Measurements from ENCODE around the gene IQCE. TPM values are rescaled to one million over a fixed set of nuclear protein-coding genes. Genes with fewer than 3 reads are reported as not detected.

The IQCE gene
- total and polyA plus RNA-seq, 2 experiments from 2014 or later, result 14.7 to 14.9 TPM

- no peaks in the 10 kb centered on the region for H3K36me3 ChIP-seq (ENCODE audit: low read depth)
- no peaks in the 10 kb centered on the region for H3K9me2 ChIP-seq (ENCODE audit: insufficient read depth)
- H3K4me1 ChIP-seq (ENCODE audit: insufficient read depth), result no peaks in the 10 kb centered on the region
- no peak overlapping the region for H3K9ac ChIP-seq
- H3K4me2 ChIP-seq (ENCODE audit: unreplicated experiment), result no peak overlapping the region
- no peaks in the 10 kb centered on the region for H3K27me3 ChIP-seq (replicated peaks; ENCODE audit: insufficient read depth)
- TF ChIP-seq EZH2 (IDR thresholded peaks at IDR 0.05; ENCODE audit: insufficient read depth, poor library complexity, severe bottlenecking), result no peak
- no peak for TF ChIP-seq EZH2phosphoT487 (IDR thresholded peaks at IDR 0.05; ENCODE audit: insufficient read depth, low read depth)
- H3K79me2 ChIP-seq (ENCODE audit: insufficient read depth), result no peaks in the 10 kb centered on the region
- in situ Hi-C loops (cut with MboI), result no loop called here
- H3K4me3 ChIP-seq, result no peak overlapping the region
- 67 to 71% methylated on average over 22 to 30 of the region's 30 CpGs for WGBS, 2 experiments (ENCODE audit: low coverage in 1 of 2, low lambda C conversion rate in 2 of 2, missing lambda C conversion rate in 2 of 2)
- no peak overlapping the region for H2AFZ ChIP-seq
- no peaks in the 10 kb centered on the region for H3K9me3 ChIP-seq (ENCODE audit: low read depth)
- no peaks in the 10 kb centered on the region for H3F3A ChIP-seq (ENCODE audit: insufficient read depth)
- no peak for DNase-seq
- no peak overlapping the region for H3K27ac ChIP-seq
- H4K20me1 ChIP-seq (ENCODE audit: insufficient read depth), result no peaks in the 10 kb centered on the region
Observed at GRCh38 chr7:2663121-2663886, 104.5 kb downstream of the IQCE start.

GRCh38 chr7:2663960-2664359 is 105.2 kb downstream of the IQCE start:
- DNase-seq, result no peak
- Histone ChIP-seq H3K79me2 (ENCODE audit: insufficient read depth) (no peaks in the 10 kb centered on the region), H3K9ac (no peak overlapping the region), H2AFZ (no peak overlapping the region), H3F3A (ENCODE audit: insufficient read depth) (no peaks in the 10 kb centered on the region), H3K9me2 (ENCODE audit: insufficient read depth) (no peaks in the 10 kb centered on the region), H3K9me3 (ENCODE audit: low read depth) (no peaks in the 10 kb centered on the region), H3K4me3 (no peak overlapping the region), H3K4me1 (ENCODE audit: insufficient read depth) (no peaks in the 10 kb centered on the region), H3K27ac (no peak overlapping the region), H3K36me3 (ENCODE audit: low read depth) (no peaks in the 10 kb centered on the region), H3K27me3 (replicated peaks; ENCODE audit: insufficient read depth) (no peaks in the 10 kb centered on the region), H4K20me1 (ENCODE audit: insufficient read depth) (no peaks in the 10 kb centered on the region), H3K4me2 (ENCODE audit: unreplicated experiment) (no peak overlapping the region)
- WGBS, 2 experiments (ENCODE audit: low coverage in 1 of 2, low lambda C conversion rate in 2 of 2, missing lambda C conversion rate in 2 of 2), result 58 to 64% methylated on average over 4 of the region's 4 CpGs
- no peak for TF ChIP-seq EZH2phosphoT487 (IDR thresholded peaks at IDR 0.05; ENCODE audit: insufficient read depth, low read depth)
- no peak for TF ChIP-seq EZH2 (IDR thresholded peaks at IDR 0.05; ENCODE audit: insufficient read depth, poor library complexity, severe bottlenecking)
- in situ Hi-C loops (cut with MboI), result no loop called here

Small RNA genes within 50 kb of the gene (microRNA-seq; reads per million reads assigned to microRNA genes)
- gene MIR4648 (ENCODE audit: borderline number of aligned reads), result not detected

Small RNA genes within 50 kb of the gene (small RNA-seq; reads per million reads assigned to genes)
- gene MIR4648 (ENCODE audit: low read depth, low replicate concordance), result not detected

Other genes starting within 250 kb of the IQCE start
- 13.1 and 23.8 TPM in 2 replicates for gene SNX8, start 244.5 kb upstream of the IQCE start, total RNA-seq (2014; rRNA removed; shearing (Covaris generic))
- gene SNX8, start 244.5 kb upstream of the IQCE start, polyA plus RNA-seq (2016; fragmentation: Nextera tagmentation; extraction: Ambion mirVana), result 36.8 and 44.4 TPM in 2 replicates
- gene EIF3B, start 204.2 kb upstream of the IQCE start, total RNA-seq (2014; rRNA removed; shearing (Covaris generic)), result 180 and 212 TPM in 2 replicates
- gene EIF3B, start 204.2 kb upstream of the IQCE start, polyA plus RNA-seq (2016; fragmentation: Nextera tagmentation; extraction: Ambion mirVana), result 79.5 and 82.5 TPM in 2 replicates
- gene CHST12, start 155.4 kb upstream of the IQCE start, total RNA-seq (2014; rRNA removed; shearing (Covaris generic)), result 9.0 and 10.6 TPM in 2 replicates
- gene CHST12, start 155.4 kb upstream of the IQCE start, polyA plus RNA-seq (2016; fragmentation: Nextera tagmentation; extraction: Ambion mirVana), result 33.7 and 36.8 TPM in 2 replicates
- gene GRIFIN, start 82.6 kb upstream of the IQCE start, total RNA-seq (2014; rRNA removed; shearing (Covaris generic)), result not detected in 2 replicates
- not detected in 2 replicates for gene GRIFIN, start 82.6 kb upstream of the IQCE start, polyA plus RNA-seq (2016; fragmentation: Nextera tagmentation; extraction: Ambion mirVana)
- 2.0 and 3.6 TPM in 2 replicates for gene LFNG, start 39.2 kb upstream of the IQCE start, total RNA-seq (2014; rRNA removed; shearing (Covaris generic))
- 0.18 and 0.19 TPM in 2 replicates for gene LFNG, start 39.2 kb upstream of the IQCE start, polyA plus RNA-seq (2016; fragmentation: Nextera tagmentation; extraction: Ambion mirVana)
- 37.9 and 39.7 TPM in 2 replicates for gene BRAT1, start 3.5 kb upstream of the IQCE start, total RNA-seq (2014; rRNA removed; shearing (Covaris generic))
- 28.6 and 32.4 TPM in 2 replicates for gene BRAT1, start 3.5 kb upstream of the IQCE start, polyA plus RNA-seq (2016; fragmentation: Nextera tagmentation; extraction: Ambion mirVana)
- 25.3 and 33.6 TPM in 2 replicates for gene TTYH3, start 73.0 kb downstream of the IQCE start, total RNA-seq (2014; rRNA removed; shearing (Covaris generic))
- 43.5 and 46.0 TPM in 2 replicates for gene TTYH3, start 73.0 kb downstream of the IQCE start, polyA plus RNA-seq (2016; fragmentation: Nextera tagmentation; extraction: Ambion mirVana)
- gene AMZ1, start 129.2 kb downstream of the IQCE start, total RNA-seq (2014; rRNA removed; shearing (Covaris generic)), result 3.4 and 4.4 TPM in 2 replicates
- 5.9 TPM in 2 replicates for gene AMZ1, start 129.2 kb downstream of the IQCE start, polyA plus RNA-seq (2016; fragmentation: Nextera tagmentation; extraction: Ambion mirVana)

All from GM23248 (cell line).